ENCODE measurements around the gene RGL1.
A peak's percentile ranks its signal among the peaks of the same experiment; 100 is the strongest.

RGL1 gene

DNA sequence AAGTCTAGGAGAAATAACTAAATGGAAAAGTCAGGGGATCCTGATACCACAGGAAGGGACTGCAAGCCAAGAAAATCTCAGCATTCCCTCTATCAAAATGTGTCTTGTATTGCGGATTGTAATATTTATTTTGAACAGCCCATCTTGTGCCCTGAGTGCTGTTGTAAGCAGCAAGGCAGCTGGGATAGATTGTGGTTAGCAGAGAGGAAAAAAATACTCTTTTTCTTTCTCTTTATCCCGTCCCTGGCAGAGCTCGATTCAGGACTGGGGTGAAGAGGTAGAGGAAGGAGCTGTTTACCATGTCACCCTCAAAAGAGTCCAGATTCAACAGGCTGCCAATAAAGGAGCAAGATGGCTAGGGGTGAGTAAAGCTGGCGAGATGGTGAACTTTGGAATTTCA is 1.2 kb downstream of the RGL1 start:
- no peak for DNase-seq

DNA sequence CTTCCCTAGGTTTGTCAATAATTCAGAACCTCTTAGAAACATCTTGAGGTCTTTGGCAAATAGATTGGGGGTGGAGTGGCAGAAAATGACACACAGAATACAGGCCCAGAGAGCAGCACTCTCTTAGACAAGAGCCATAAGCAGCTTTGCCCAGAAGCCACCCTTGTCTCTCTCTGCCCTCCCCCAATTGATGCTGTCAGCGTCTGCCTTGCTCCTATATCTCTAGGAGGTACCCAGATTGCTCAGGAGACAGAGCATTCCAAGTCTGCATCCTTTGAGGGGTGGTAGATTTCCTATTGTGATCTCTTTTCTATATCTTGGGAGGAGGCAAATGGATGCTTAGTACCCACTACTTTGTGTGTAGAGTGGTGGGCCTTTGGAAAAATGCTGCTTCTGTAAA is 1.8 kb downstream of the RGL1 start:
- Histone ChIP-seq H3K9me3 (peaks cover 0 to 6% (median 0%) of the 10 kb centered on the region in 3 donors), H3K27me3 (no peaks in the 10 kb centered on the region), H3K4me1 (peaks cover 0 to 18% (median 6%) of the 10 kb centered on the region in 4 donors), H3K27ac (peak overlapping the region in 1 of 2 donors; percentile 49), H3K36me3 (no peaks in the 10 kb centered on the region), H3K4me3 (peak overlapping the region; percentile 50 to 53)
- DNase-seq: no peak
- intact Hi-C loops (cut with DNase I; ENCODE audit: low total_unique reads): no loop called here
- no peak for TF ChIP-seq CTCF (IDR thresholded peaks at IDR 0.05)

More for the DNA sequence above, 1.2 kb downstream of the RGL1 start:
- H3K4me1 ChIP-seq: peaks cover 0 to 18% (median 6%) of the 10 kb centered on the region in 4 donors
- H3K9me3 ChIP-seq: peaks cover 0 to 8% (median 0%) of the 10 kb centered on the region in 3 donors
- peak overlapping the region; percentile 49 to 52 for H3K27ac ChIP-seq
- no peaks in the 10 kb centered on the region for H3K27me3 ChIP-seq
- TF ChIP-seq CTCF (IDR thresholded peaks at IDR 0.05): no peak
- H3K36me3 ChIP-seq: no peaks in the 10 kb centered on the region
- peak overlapping the region; percentile 50 to 53 for H3K4me3 ChIP-seq
- intact Hi-C loops (cut with DNase I; ENCODE audit: low total_unique reads): no loop called here

- Histone ChIP-seq H3K4me3 (peak overlapping the region; percentile 50 to 53), H3K27ac (no peak overlapping the region)
- TF ChIP-seq CTCF (IDR thresholded peaks at IDR 0.05): no peak
Observed at GRCh38 chr1:183807549-183808168, 2.7 kb downstream of the RGL1 start.

DNA sequence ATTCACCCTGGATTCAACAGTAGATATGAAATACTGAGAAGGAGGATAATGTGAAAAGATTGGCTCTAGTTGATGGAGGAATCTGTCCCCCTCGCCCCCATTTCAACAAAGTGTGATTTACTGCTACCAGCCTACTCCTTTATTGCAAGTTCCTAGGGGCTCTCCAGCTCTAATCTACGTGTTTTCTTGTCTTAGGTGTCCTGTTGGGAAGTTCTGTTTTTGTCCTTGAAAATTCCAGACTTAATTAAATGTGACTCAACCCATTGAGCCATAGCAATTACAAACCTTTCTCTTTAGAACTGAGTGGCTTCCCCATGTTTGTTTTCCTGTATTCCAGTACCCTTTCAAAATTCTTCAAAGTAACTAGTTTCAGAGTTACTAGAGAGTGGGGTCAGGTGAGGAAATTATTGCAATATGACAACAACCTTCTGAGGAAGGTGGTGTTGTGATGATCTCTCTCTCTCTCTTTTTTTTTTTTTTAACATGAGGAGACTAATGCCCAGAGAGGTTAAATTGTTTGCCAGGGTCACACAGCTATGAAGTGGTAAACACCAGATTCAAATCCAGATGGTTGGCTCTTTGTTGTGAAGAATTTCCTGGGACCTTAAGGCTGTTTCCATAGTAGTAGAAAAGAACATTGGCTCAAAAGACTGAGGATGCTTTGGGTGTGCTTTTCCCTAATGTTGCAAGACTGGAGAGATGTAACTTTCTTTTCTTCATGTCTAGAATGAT is 3.5 kb downstream of the RGL1 start:
- DNase-seq: no peak
- Histone ChIP-seq H3K4me1 (peaks cover 0 to 24% (median 9%) of the 10 kb centered on the region in 4 donors), H3K27me3 (no peaks in the 10 kb centered on the region), H3K36me3 (no peaks in the 10 kb centered on the region), H3K27ac (no peak overlapping the region), H3K9me3 (no peaks in the 10 kb centered on the region), H3K4me3 (no peak overlapping the region)
- no peak for TF ChIP-seq CTCF (IDR thresholded peaks at IDR 0.05)
- intact Hi-C loops (cut with DNase I; ENCODE audit: low total_unique reads): no loop called here

More at GRCh38 chr1:183807549-183808168, 2.7 kb downstream of the RGL1 start:
- H3K4me1 ChIP-seq: peaks cover 0 to 18% (median 9%) of the 10 kb centered on the region in 4 donors
- H3K9me3 ChIP-seq: no peaks in the 10 kb centered on the region
- H3K27me3 ChIP-seq: no peaks in the 10 kb centered on the region
- no peaks in the 10 kb centered on the region for H3K36me3 ChIP-seq
- intact Hi-C loops (cut with DNase I; ENCODE audit: low total_unique reads): no loop called here
- peak in 1 of 2 donors; percentile 28 for DNase-seq

GRCh38 chr1:183810121-183810520 is 5.2 kb downstream of the RGL1 start:
- no peak overlapping the region for H3K4me3 ChIP-seq
- H3K27me3 ChIP-seq: no peaks in the 10 kb centered on the region
- H3K36me3 ChIP-seq: no peaks in the 10 kb centered on the region
- no peak overlapping the region for H3K27ac ChIP-seq
- intact Hi-C loops (cut with DNase I; ENCODE audit: low total_unique reads): no loop called here
- no peak for TF ChIP-seq CTCF (IDR thresholded peaks at IDR 0.05)
- no peak for DNase-seq
- peaks cover 0 to 39% (median 7%) of the 10 kb centered on the region in 4 donors for H3K4me1 ChIP-seq
- no peaks in the 10 kb centered on the region for H3K9me3 ChIP-seq

Measured in tibial artery (tissue), 4 donors.